ENCODE data around the gene CPNE4. TPM values are rescaled to one million over a fixed set of nuclear protein-coding genes. Genes with fewer than 3 reads are reported as not detected.

Gene CPNE4
- total RNA-seq, 1 experiment from 2014 or later, result 0.48 TPM

- no peak for DNase-seq (ENCODE audit: low read depth)
Observed at GRCh38 chr3:131881777-131882176, 153.0 kb downstream of the CPNE4 start.

GRCh38 chr3:131880948-131881347 lies 153.9 kb downstream of the CPNE4 start:
- no peak for DNase-seq (ENCODE audit: low read depth)

GRCh38 chr3:131868203-131868602 lies 166.6 kb downstream of the CPNE4 start:
- DNase-seq (ENCODE audit: low read depth), result no peak

GRCh38 chr3:131856171-131856570 lies 178.6 kb downstream of the CPNE4 start:
- no peak for DNase-seq (ENCODE audit: low read depth)

GRCh38 chr3:131850223-131850622 lies 184.6 kb downstream of the CPNE4 start:
- DNase-seq (ENCODE audit: low read depth), result no peak

GRCh38 chr3:131849616-131850015 lies 185.2 kb downstream of the CPNE4 start:
- no peak for DNase-seq (ENCODE audit: low read depth)

- no peak for DNase-seq (ENCODE audit: low read depth)
Observed at GRCh38 chr3:131847966-131848510, 186.8 kb downstream of the CPNE4 start.

GRCh38 chr3:131846296-131846924 lies 188.4 kb downstream of the CPNE4 start:
- no peak for DNase-seq (ENCODE audit: low read depth)

GRCh38 chr3:131843174-131843573 lies 191.6 kb downstream of the CPNE4 start:
- DNase-seq (ENCODE audit: low read depth), result no peak

GRCh38 chr3:131840156-131840797 lies 194.5 kb downstream of the CPNE4 start:
- no peak for DNase-seq (ENCODE audit: low read depth)

GRCh38 chr3:131835906-131836305 lies 198.9 kb downstream of the CPNE4 start:
- no peak for DNase-seq (ENCODE audit: low read depth)

- no peak for DNase-seq (ENCODE audit: low read depth)
Observed at GRCh38 chr3:131831608-131832007, 203.2 kb downstream of the CPNE4 start.

GRCh38 chr3:131821191-131821762 lies 213.5 kb downstream of the CPNE4 start:
- DNase-seq (ENCODE audit: low read depth), result no peak

GRCh38 chr3:131819381-131820055 lies 215.3 kb downstream of the CPNE4 start:
- no peak for DNase-seq (ENCODE audit: low read depth)

- peak; percentile 10 for DNase-seq (ENCODE audit: low read depth)
Observed at GRCh38 chr3:131812433-131812832, 222.4 kb downstream of the CPNE4 start.

GRCh38 chr3:131811481-131811880 lies 223.3 kb downstream of the CPNE4 start:
- no peak for DNase-seq (ENCODE audit: low read depth)

- DNase-seq (ENCODE audit: low read depth), result no peak
Observed at GRCh38 chr3:131807822-131808221, 227.0 kb downstream of the CPNE4 start.

GRCh38 chr3:131806736-131807135 lies 228.1 kb downstream of the CPNE4 start:
- DNase-seq (ENCODE audit: low read depth), result no peak

GRCh38 chr3:131804565-131805133 lies 230.2 kb downstream of the CPNE4 start:
- no peak for DNase-seq (ENCODE audit: low read depth)

- DNase-seq (ENCODE audit: low read depth), result no peak
Observed at GRCh38 chr3:131803113-131803512, 231.7 kb downstream of the CPNE4 start.

GRCh38 chr3:131802029-131802428 lies 232.8 kb downstream of the CPNE4 start:
- no peak for DNase-seq (ENCODE audit: low read depth)

GRCh38 chr3:131801566-131801965 lies 233.2 kb downstream of the CPNE4 start:
- DNase-seq (ENCODE audit: low read depth), result no peak

All from RPMI7951 (cell line).